SK-N-SH (cell line): ENCODE results near the gene EMX2. TPM values are rescaled to one million over a fixed set of nuclear protein-coding genes. Genes with fewer than 3 reads are reported as not detected.

Experiments
- CTCF ChIA-PET: fragments of 300-600, 350-600 bp; formaldehyde crosslinking; extraction: SDS; loops from one replicate; lab custom pipeline; 2021; lab: Yijun Ruan, JAX
- POLR2A ChIA-PET: fragments of 350-600 bp; sonication (Branson Sonifier 250); formaldehyde crosslinking; extraction: SDS; loops from one replicate; lab custom pipeline; 2020; ENCODE audit warnings: antibody characterized with exemption, inconsistent platforms; lab: Yijun Ruan, JAX
- DNase-seq: peaks from one replicate; pipeline ENCODE4 v3.0.0; 2012
- H2AFZ ChIP-seq: fragments of 200-600 bp; sonication (generic); 2 replicates; pipeline ENCODE4 v1.8.1; 2016; ENCODE audit warnings: antibody characterized with exemption, mild to moderate bottlenecking, low read depth
- H3F3A ChIP-seq: fragments of 200-600 bp; sonication (generic); replicated peaks from 2 replicates; pipeline ENCODE3; 2016; ENCODE audit warnings: antibody characterized with exemption, mild to moderate bottlenecking; ENCODE audit not compliant: insufficient read depth
- H3K27ac ChIP-seq, 2 experiments: fragments of 200-500 bp in 1 of 2; fragments of 200-600 bp in 1 of 2; sonication (Bioruptor generic) in 1 of 2; sonication (generic), shearing (Covaris generic) in 1 of 2; 2 replicates each; pipeline versions ENCODE4 v1.5.1 to v1.6.1; 2014 to 2016; ENCODE audit warnings: low read depth in 2 of 2, inconsistent platforms in 1 of 2, low read length in 1 of 2, mild to moderate bottlenecking in 1 of 2, mixed read lengths in 1 of 2
- H3K27me3 ChIP-seq: fragments of 200-600 bp; sonication (generic), shearing (Covaris generic); 2 replicates; pipeline ENCODE4 v1.6.1; 2016; ENCODE audit warnings: mixed run types; ENCODE audit not compliant: insufficient read depth
- H3K36me3 ChIP-seq, 2 experiments: fragments of 200-500 bp in 1 of 2; fragments of 200-600 bp in 1 of 2; sonication (Bioruptor generic) in 1 of 2; sonication (generic) in 1 of 2; replicated peaks in 1 of 2; 2 replicates each; pipeline versions ENCODE3 to v1.5.1; 2014 to 2016; ENCODE audit warnings: low read length in 1 of 2, mild to moderate bottlenecking in 1 of 2; ENCODE audit not compliant: insufficient read depth in 2 of 2, control insufficient read depth in 1 of 2
- H3K4me1 ChIP-seq, 2 experiments: fragments of 200-500 bp in 1 of 2; fragments of 200-600 bp in 1 of 2; sonication (Bioruptor generic) in 1 of 2; sonication (generic), shearing (Covaris generic) in 1 of 2; 2 replicates each; pipeline versions ENCODE4 v1.5.1 to v1.6.1; 2014 to 2016; ENCODE audit warnings: low read depth in 1 of 2, low read length in 1 of 2, mixed run types in 1 of 2; ENCODE audit not compliant: insufficient read depth in 2 of 2, control insufficient read depth in 1 of 2
- H3K4me2 ChIP-seq: fragments of 200-600 bp; sonication (generic), shearing (Covaris generic); 2 replicates; pipeline ENCODE4 v1.6.1; 2017; ENCODE audit warnings: mixed run types
- H3K4me3 ChIP-seq, 2 experiments: fragments of 200-500 bp in 1 of 2; fragments of 200-600 bp in 1 of 2; sonication (Bioruptor generic) in 1 of 2; sonication (generic), shearing (Covaris generic) in 1 of 2; 2 replicates each; pipeline versions ENCODE4 v1.5.1 to v1.8.1; 2014 to 2016; ENCODE audit warnings: low read depth in 2 of 2, inconsistent platforms in 1 of 2, low read length in 1 of 2, mild to moderate bottlenecking in 1 of 2, mixed read lengths in 1 of 2, moderate library complexity in 1 of 2
- H3K79me2 ChIP-seq: fragments of 200-600 bp; sonication (generic); 2 replicates; pipeline ENCODE4 v1.8.1; 2017; ENCODE audit warnings: mild to moderate bottlenecking; ENCODE audit not compliant: insufficient read depth
- H3K9ac ChIP-seq: fragments of 200-600 bp; sonication (generic); 2 replicates; pipeline ENCODE4 v1.6.1; 2017; ENCODE audit warnings: mixed run types
- H3K9me2 ChIP-seq: fragments of 200-600 bp; sonication (generic); 2 replicates; pipeline ENCODE4 v1.6.1; 2017; ENCODE audit warnings: mixed run types
- H3K9me3 ChIP-seq: fragments of 200-600 bp; sonication (generic); 2 replicates; pipeline ENCODE4 v1.6.1; 2017; ENCODE audit warnings: mixed run types, mild to moderate bottlenecking, moderate library complexity
- H4K20me1 ChIP-seq: fragments of 200-600 bp; sonication (generic); 2 replicates; pipeline ENCODE4 v1.6.1; 2017; ENCODE audit warnings: mild to moderate bottlenecking, mixed run types; ENCODE audit not compliant: insufficient read depth
- EP300 ChIP-seq, 2 experiments: IDR thresholded peaks; 2 replicates each; pipeline versions ENCODE4 v1.4.0 to v1.6.1; 2012; ENCODE audit warnings: borderline replicate concordance in 1 of 2, low read depth in 1 of 2, low read length in 1 of 2
- FOXJ3 ChIP-seq: sonication (generic); formaldehyde crosslinking; IDR thresholded peaks from 2 replicates; pipeline ENCODE4 v1.5.1; 2020; ENCODE audit warnings: mild to moderate bottlenecking, missing genetic modification reagents
- FOXM1 ChIP-seq: IDR thresholded peaks from 2 replicates; pipeline ENCODE4 v1.4.0; 2012; ENCODE audit warnings: low read depth, mild to moderate bottlenecking
- GABPA ChIP-seq: IDR thresholded peaks from 2 replicates; pipeline ENCODE4 v1.4.0; 2012; ENCODE audit warnings: low read depth, mild to moderate bottlenecking
- IRF3 ChIP-seq: fragments of 150-350 bp; IDR thresholded peaks from 2 replicates; pipeline ENCODE4 v1.6.1; 2016; ENCODE audit warnings: mild to moderate bottlenecking, low read depth, low read length
- MXI1 ChIP-seq: IDR thresholded peaks from 2 replicates; pipeline ENCODE4 v1.6.1; 2012; ENCODE audit warnings: mild to moderate bottlenecking, low read depth, low read length, improper control_type of control experiment
- POLR2AphosphoS5 ChIP-seq: IDR thresholded peaks from 2 replicates; pipeline ENCODE4 v1.6.1; 2012; ENCODE audit warnings: low read depth, low read length
- RCOR1 ChIP-seq: fragments of 150-350 bp; IDR thresholded peaks from 2 replicates; pipeline ENCODE4 v1.6.1; 2017; ENCODE audit warnings: antibody characterized with exemption, low read length
- RFX5 ChIP-seq: IDR thresholded peaks from 2 replicates; pipeline ENCODE4 v1.6.1; 2012; ENCODE audit warnings: mild to moderate bottlenecking, improper control_type of control experiment, low read length
- SMC3 ChIP-seq: IDR thresholded peaks from 2 replicates; pipeline ENCODE4 v1.6.1; 2012; ENCODE audit warnings: low read depth, low read length, improper control_type of control experiment
- TAF1 ChIP-seq: IDR thresholded peaks from 2 replicates; pipeline ENCODE4 v1.6.1; 2012; ENCODE audit warnings: low read depth, mild to moderate bottlenecking, low read length, moderate library complexity, borderline replicate concordance
- TEAD4 ChIP-seq: IDR thresholded peaks from 2 replicates; pipeline ENCODE4 v1.4.0; 2012; ENCODE audit warnings: mild to moderate bottlenecking, borderline replicate concordance; ENCODE audit not compliant: insufficient read depth
- WGBS: methylation state at CpG from one replicate; pipeline ENCODE4 v1.1.6; 2017; ENCODE audit warnings: low lambda C conversion rate; 5-methylcytosine and 5-hydroxymethylcytosine counted together
- polyA plus RNA-seq, 3 experiments: library from polyadenylated mRNA; depleted of rRNA; stranded (reverse); fragments of >200 nt; gene quantifications; 2 replicates each; pipeline ENCODE4 v1.2.3, GENCODE V29; 2012
- TF ChIP-seq, protein P1 (sequence below): IDR thresholded peaks from 2 replicates; pipeline ENCODE4; 2012
- TF ChIP-seq, protein P2 (sequence below): IDR thresholded peaks from 2 replicates; pipeline ENCODE4 v1.4.0; 2012; ENCODE audit warnings: low read depth, borderline replicate concordance
- TF ChIP-seq, protein P3 (sequence below): fragments of 200-600 bp; sonication (generic); IDR thresholded peaks from 2 replicates; pipeline ENCODE4 v1.6.1; 2017; ENCODE audit warnings: antibody characterized with exemption, mild to moderate bottlenecking, moderate library complexity

The EMX2 gene
- polyA plus RNA-seq, 1 of the 3 experiments (the other 2 are of a cell fraction) = not detected

DNA sequence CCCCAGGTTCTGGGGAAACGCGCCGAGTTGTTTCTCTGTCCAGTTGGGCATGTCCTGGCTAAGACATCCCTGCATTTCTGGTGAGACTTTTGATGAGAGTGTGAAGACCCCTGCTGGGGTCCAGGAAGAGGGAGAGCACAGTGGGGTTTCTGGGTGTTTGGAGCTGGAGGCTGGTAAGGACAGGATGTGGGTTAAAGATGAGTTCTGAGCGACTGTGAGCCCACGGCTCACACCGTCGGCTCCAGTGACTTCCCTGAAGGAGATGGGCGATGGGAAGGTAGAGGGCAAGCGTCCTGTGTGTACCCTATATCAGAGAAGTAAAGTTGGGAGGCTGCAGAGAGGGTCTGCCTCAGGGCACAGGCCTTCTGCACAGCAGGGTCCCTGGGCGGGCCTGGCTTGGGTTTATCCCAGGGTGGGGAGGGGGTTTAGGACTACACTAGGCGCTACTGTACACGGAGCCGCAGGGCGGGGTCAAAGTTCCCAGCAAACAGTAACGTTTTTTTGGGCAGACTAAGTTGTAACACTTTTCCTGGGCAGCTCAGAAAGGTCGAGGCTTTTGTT, 3.6 kb downstream of the EMX2 start:
- Histone ChIP-seq H3K79me2 (no peaks in the 10 kb centered on the region), H2AFZ (no peak overlapping the region), H3K36me3 (no peaks in the 10 kb centered on the region), H3K27me3 (peaks cover 100% of the 10 kb centered on the region), H3K9me3 (no peaks in the 10 kb centered on the region), H3K4me1 (peaks cover 0 to 10% of the 10 kb centered on the region in 2 experiments; a peak in 2 of 4 replicates), H3K4me3 (no peak overlapping the region), H3F3A (no peaks in the 10 kb centered on the region), H3K4me2 (no peak overlapping the region), H3K9me2 (no peaks in the 10 kb centered on the region), H3K9ac (no peak overlapping the region), H3K27ac (no peak overlapping the region), H4K20me1 (no peaks in the 10 kb centered on the region)
- ChIA-PET CTCF (interaction anchor here (0.6 to 4.0 kb wide), 6 partner anchors 8 to 713 kb away, joined by 3 to 32 read pairs (median 6); no protein-coding TSS in a partner anchor), POLR2A (no interaction called here)
- no peak for DNase-seq
- TF ChIP-seq, protein P1, sequence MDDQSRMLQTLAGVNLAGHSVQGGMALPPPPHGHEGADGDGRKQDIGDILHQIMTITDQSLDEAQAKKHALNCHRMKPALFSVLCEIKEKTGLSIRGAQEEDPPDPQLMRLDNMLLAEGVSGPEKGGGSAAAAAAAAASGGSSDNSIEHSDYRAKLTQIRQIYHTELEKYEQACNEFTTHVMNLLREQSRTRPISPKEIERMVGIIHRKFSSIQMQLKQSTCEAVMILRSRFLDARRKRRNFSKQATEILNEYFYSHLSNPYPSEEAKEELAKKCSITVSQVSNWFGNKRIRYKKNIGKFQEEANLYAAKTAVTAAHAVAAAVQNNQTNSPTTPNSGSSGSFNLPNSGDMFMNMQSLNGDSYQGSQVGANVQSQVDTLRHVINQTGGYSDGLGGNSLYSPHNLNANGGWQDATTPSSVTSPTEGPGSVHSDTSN = no peak
- TF ChIP-seq POLR2AphosphoS5 = no peak
- TF ChIP-seq TEAD4 = no peak
- TF ChIP-seq RCOR1 = no peak
- no peak for TF ChIP-seq FOXJ3 (CRISPR knock-in tag)
- TF ChIP-seq RFX5 = no peak
- TF ChIP-seq IRF3 = no peak
- no peak for TF ChIP-seq FOXM1
- TF ChIP-seq EP300 (IDR thresholded peaks at IDR 0.05; ENCODE audit: borderline replicate concordance in 1 of 2, low read depth in 1 of 2, low read length in 1 of 2) = no peak
- WGBS = 26% methylated on average over 16 of the region's 16 CpGs

GRCh38 chr10:117546581-117547015, 4.1 kb downstream of the EMX2 start:
- H3K4me1 ChIP-seq = peaks cover 0 to 10% of the 10 kb centered on the region in 2 experiments; a peak in 2 of 4 replicates
- no peak for TF ChIP-seq IRF3
- TF ChIP-seq MXI1 = no peak
- TF ChIP-seq, protein P1 = no peak
- TF ChIP-seq FOXJ3 (CRISPR knock-in tag) = no peak
- no peak for TF ChIP-seq FOXM1
- TF ChIP-seq GABPA = no peak
- TF ChIP-seq SMC3 = no peak
- TF ChIP-seq, protein P2, sequence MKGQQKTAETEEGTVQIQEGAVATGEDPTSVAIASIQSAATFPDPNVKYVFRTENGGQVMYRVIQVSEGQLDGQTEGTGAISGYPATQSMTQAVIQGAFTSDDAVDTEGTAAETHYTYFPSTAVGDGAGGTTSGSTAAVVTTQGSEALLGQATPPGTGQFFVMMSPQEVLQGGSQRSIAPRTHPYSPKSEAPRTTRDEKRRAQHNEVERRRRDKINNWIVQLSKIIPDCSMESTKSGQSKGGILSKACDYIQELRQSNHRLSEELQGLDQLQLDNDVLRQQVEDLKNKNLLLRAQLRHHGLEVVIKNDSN = no peak
- TF ChIP-seq TAF1 = no peak
- no peak for TF ChIP-seq EP300 (IDR thresholded peaks at IDR 0.05; ENCODE audit: borderline replicate concordance in 1 of 2, low read depth in 1 of 2, low read length in 1 of 2)
- TF ChIP-seq, protein P3, sequence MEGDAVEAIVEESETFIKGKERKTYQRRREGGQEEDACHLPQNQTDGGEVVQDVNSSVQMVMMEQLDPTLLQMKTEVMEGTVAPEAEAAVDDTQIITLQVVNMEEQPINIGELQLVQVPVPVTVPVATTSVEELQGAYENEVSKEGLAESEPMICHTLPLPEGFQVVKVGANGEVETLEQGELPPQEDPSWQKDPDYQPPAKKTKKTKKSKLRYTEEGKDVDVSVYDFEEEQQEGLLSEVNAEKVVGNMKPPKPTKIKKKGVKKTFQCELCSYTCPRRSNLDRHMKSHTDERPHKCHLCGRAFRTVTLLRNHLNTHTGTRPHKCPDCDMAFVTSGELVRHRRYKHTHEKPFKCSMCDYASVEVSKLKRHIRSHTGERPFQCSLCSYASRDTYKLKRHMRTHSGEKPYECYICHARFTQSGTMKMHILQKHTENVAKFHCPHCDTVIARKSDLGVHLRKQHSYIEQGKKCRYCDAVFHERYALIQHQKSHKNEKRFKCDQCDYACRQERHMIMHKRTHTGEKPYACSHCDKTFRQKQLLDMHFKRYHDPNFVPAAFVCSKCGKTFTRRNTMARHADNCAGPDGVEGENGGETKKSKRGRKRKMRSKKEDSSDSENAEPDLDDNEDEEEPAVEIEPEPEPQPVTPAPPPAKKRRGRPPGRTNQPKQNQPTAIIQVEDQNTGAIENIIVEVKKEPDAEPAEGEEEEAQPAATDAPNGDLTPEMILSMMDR = no peak
- DNase-seq = no peak
- no peaks in the 10 kb centered on the region for H3K9me2 ChIP-seq
- no peak overlapping the region for H3K27ac ChIP-seq
- H3K4me3 ChIP-seq = no peak overlapping the region
- 23% methylated on average over 15 of the region's 29 CpGs for WGBS
- H3K4me2 ChIP-seq = no peak overlapping the region
- H3F3A ChIP-seq = no peaks in the 10 kb centered on the region
- H2AFZ ChIP-seq = no peak overlapping the region
- ChIA-PET CTCF (interaction anchor here (1.4 to 4.0 kb wide), 4 partner anchors 9 to 695 kb away, joined by 3 to 32 read pairs (median 10); no protein-coding TSS in a partner anchor), POLR2A (no interaction called here)
- no peak overlapping the region for H3K9ac ChIP-seq
- H4K20me1 ChIP-seq = no peaks in the 10 kb centered on the region
- H3K79me2 ChIP-seq = no peaks in the 10 kb centered on the region
- H3K9me3 ChIP-seq = no peaks in the 10 kb centered on the region
- H3K27me3 ChIP-seq = peaks cover 100% of the 10 kb centered on the region
- no peaks in the 10 kb centered on the region for H3K36me3 ChIP-seq
